AG04449 (cell line): ENCODE measurements around the gene SLC39A9.

Source experiments
- CTCF ChIA-PET: fragments of 350-600 bp; formaldehyde crosslinking; extraction: SDS; loops from one replicate; lab custom pipeline; 2021; ENCODE audit warnings: antibody characterized with exemption; lab: Yijun Ruan, JAX
- POLR2A ChIA-PET: fragments of 400-600, 350-600 bp; formaldehyde crosslinking; extraction: SDS; loops from one replicate; lab custom pipeline; 2020; ENCODE audit warnings: antibody characterized with exemption, inconsistent platforms; lab: Yijun Ruan, JAX
- DNase-seq: peaks from one replicate; pipeline ENCODE4 v3.0.0-alpha.2; 2010; ENCODE audit warnings: low read depth, low spot score
- H3K4me3 ChIP-seq: 2 replicates; pipeline ENCODE4 v1.5.1; 2011; ENCODE audit warnings: low read depth, mild to moderate bottlenecking, control low read depth, low read length
- TF ChIP-seq, protein P1 (sequence below): IDR thresholded peaks from one replicate; pipeline ENCODE4 v1.5.1; 2011; ENCODE audit warnings: mild to moderate bottlenecking, moderate library complexity, low read length, control low read depth, inconsistent platforms; ENCODE audit not compliant: insufficient read depth; ENCODE audit errors: missing control alignments

The SLC39A9 gene

DNA sequence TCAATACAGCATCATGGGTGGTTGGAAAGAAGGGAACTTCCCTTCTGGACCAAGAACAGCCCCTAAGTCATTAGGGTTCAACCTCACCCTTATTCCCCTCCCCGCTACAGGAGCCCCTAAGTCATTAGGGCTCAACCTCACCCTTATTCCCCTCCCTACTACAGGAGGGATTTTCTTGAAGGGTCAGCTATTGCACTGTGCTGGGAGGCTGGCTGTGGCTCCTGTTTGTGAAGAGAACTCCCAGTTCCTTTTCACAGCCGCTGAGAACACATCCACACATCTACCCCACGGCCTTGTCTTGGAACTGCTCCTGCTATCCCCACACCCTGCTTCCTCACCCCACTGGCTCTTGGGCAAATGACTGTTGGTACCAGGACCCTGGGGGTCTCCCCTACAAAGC lies 45.3 kb upstream of the SLC39A9 start:
- CTCF ChIA-PET: no interaction called here
- TF ChIP-seq, protein P1, sequence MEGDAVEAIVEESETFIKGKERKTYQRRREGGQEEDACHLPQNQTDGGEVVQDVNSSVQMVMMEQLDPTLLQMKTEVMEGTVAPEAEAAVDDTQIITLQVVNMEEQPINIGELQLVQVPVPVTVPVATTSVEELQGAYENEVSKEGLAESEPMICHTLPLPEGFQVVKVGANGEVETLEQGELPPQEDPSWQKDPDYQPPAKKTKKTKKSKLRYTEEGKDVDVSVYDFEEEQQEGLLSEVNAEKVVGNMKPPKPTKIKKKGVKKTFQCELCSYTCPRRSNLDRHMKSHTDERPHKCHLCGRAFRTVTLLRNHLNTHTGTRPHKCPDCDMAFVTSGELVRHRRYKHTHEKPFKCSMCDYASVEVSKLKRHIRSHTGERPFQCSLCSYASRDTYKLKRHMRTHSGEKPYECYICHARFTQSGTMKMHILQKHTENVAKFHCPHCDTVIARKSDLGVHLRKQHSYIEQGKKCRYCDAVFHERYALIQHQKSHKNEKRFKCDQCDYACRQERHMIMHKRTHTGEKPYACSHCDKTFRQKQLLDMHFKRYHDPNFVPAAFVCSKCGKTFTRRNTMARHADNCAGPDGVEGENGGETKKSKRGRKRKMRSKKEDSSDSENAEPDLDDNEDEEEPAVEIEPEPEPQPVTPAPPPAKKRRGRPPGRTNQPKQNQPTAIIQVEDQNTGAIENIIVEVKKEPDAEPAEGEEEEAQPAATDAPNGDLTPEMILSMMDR: no peak
- no peak overlapping the region for H3K4me3 ChIP-seq
- POLR2A ChIA-PET: no interaction called here
- no peak for DNase-seq

DNA sequence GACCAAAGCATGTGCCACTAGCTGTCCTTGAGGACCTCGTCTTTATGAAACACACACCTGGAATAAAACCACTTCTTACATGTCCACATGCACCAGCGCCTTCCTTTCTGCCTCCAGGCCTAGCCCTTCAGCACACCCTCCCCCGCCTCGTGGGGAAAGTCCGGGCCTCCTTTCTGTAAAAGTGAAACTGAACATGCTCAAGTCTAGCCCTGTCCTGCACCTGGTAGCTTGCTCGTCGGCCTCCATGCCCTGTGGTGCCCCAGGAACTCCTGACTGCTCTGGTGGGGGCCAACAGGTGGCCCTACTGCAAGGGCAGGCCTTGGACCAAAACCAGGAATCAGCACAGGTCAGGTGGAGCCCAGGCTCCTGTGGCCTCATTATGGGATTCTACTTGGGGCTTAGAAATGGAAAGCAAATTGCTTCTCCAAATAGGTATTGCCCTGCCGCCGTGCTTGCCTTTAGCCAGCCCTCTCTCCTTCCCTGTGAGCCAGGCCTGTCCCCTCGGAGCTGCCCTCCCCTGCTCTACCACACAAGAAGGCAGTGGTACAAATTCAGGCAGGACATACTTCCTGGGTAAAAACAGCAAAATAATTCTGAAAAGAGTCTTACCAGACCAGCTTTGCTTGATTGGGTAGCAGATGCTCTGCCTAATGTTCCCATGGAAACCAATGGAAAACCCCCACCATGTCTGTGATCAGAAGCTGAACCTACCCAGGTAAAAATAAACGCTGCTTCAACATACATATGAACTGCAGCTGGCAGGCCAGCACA lies 43.9 kb upstream of the SLC39A9 start:
- no peak for DNase-seq
- CTCF ChIA-PET: interaction anchor here (1.0 to 1.1 kb wide), 2 partner anchors 8 to 10 kb away, joined by 3 to 5 read pairs; no protein-coding TSS in a partner anchor
- POLR2A ChIA-PET: no interaction called here
- TF ChIP-seq, protein P1: no peak
- H3K4me3 ChIP-seq: no peak overlapping the region

DNA sequence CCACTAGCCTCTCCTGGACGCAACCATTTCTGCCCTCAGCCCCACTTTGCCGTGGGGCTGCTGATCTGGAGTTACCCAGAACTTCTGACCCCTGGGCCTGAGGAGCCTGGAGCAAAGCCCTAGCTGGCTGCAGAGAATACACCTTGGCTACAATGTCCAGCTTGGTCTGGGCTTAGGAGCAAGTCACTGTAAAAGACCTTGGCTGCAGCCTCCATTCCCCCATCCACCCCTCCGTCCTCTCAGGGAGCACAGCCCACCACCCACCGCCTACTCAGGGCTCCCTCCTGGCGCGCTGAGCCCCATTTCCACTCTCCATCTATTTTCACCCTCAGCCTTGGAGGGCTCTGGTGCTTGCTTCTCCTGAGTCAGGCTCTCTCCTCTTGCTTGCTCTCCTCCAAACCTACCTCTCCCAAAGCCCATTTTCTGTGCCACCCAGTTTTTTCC lies 43.3 kb upstream of the SLC39A9 start:
- no peak overlapping the region for H3K4me3 ChIP-seq
- CTCF ChIA-PET: interaction anchor here (1.0 to 1.1 kb wide), 2 partner anchors 9 to 10 kb away, joined by 3 to 5 read pairs; no protein-coding TSS in a partner anchor
- POLR2A ChIA-PET: no interaction called here
- DNase-seq: no peak
- TF ChIP-seq, protein P1: no peak

DNA sequence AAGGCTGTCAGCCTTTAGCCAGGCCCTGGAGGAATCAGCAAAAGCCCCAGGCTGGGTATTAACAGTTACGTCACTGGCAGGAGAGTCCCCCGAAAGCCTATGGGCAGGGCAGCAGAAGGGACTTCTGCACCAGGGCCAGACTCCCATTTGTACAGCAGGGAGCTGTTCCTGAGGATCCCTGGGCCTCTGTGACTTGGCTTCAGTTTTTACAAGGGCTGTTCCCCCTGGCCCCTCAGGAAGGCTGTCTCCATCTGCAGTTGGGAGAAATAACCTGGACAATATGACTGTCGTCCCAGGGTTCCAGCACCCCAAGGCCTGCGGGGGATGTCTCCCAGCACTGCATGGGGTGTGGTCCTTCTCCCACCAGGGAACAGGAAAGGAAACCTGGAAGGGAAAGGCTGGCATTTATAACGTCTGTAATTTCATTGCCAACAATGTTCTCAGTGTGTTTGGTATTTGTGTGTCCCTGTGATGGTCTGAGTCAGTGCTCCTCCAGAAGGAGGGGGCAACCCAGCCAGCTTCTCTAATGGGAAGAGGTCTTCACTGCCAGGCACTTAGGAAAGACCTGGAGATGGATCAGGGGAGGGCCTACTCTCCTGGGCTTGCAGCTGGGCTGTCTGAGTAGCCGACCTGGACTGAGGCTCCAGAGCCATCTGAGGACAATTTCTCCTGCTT lies 42.7 kb upstream of the SLC39A9 start:
- peak; percentile 49 for DNase-seq
- TF ChIP-seq, protein P1: no peak
- ChIA-PET CTCF (interaction anchor here (1.1 to 5.8 kb wide), 2 partner anchors 9 kb away, joined by 3 to 37 read pairs; no protein-coding TSS in a partner anchor), POLR2A (no interaction called here)
- no peak overlapping the region for H3K4me3 ChIP-seq

DNA sequence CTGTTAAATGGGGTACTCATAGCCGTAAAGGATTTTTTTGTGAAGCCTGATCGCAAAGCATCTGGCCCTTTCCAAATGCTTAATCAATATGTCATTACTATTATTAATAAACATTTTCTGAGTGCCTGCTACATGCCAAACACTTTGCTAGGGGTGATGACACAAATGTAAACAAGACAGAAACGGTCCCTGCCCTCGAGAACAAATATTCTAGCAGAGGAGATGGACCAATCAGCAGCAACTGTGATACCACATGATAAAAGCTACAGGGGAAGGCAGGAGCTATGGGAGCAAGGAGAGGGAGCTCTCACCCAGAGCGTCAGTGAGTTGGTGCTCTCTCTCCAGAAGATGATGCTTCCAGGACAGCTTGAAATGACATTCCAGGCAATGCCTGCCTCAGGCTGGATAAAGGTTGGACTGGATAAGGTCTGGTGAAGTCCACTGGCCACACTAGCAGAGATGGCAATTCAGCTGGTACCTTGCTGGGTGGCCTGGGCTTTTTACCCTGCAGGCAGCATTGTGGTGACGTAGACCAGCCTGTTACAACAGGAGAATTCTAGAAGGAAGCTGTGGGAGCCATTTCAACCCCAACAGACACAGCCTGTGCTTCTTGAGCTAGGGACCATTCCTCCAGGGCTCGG lies 41.5 kb upstream of the SLC39A9 start:
- no peak overlapping the region for H3K4me3 ChIP-seq
- no peak for DNase-seq
- ChIA-PET CTCF (interaction anchor here (0.7 to 5.8 kb wide), 5 partner anchors 9 to 115 kb away, joined by 3 to 37 read pairs (median 7); no protein-coding TSS in a partner anchor), POLR2A (no interaction called here)
- TF ChIP-seq, protein P1: no peak
